Tibial nerve (tissue), 4 donors: ENCODE measurements around the gene ATN1.

Experiments used
- CTCF ChIP-seq, 5 experiments: fragments of 200-600 bp in 3 of 5; fragments of 450-650 bp in 2 of 5; sonication (generic) in 3 of 5; IDR thresholded peaks; one replicate each; pipeline ENCODE4 v1.5.1; 2016 to 2019; ENCODE audit warnings: antibody characterized with exemption in 5 of 5, mild to moderate bottlenecking in 3 of 5, moderate library complexity in 2 of 5
- EP300 ChIP-seq, 2 donors: sonication (generic); formaldehyde crosslinking; IDR thresholded peaks; one replicate each; pipeline ENCODE4 v1.6.1; 2017; ENCODE audit warnings: antibody characterized with exemption in 2 of 2, mild to moderate bottlenecking in 1 of 2

- TF ChIP-seq CTCF (IDR thresholded peaks at IDR 0.05) (no peak), EP300 (IDR thresholded peaks at IDR 0.05) (no peak)
Observed at GRCh38 chr12:6925239-6925539, 2.6 kb upstream of the ATN1 start.
